ENCODE results near the gene MAL. TPM values are rescaled to one million over a fixed set of nuclear protein-coding genes. Genes with fewer than 3 reads are reported as not detected.
A peak's percentile ranks its signal among the peaks of the same experiment; 100 is the strongest.
"Not testable (repeated sequence)": the region's sequence is repeated elsewhere in the genome, so short reads cannot be mapped to it uniquely, and the experiment has no call there.

Gene MAL
- total RNA-seq, 2 donors from 2014 or later: 47.2 to 65.9 TPM

DNA sequence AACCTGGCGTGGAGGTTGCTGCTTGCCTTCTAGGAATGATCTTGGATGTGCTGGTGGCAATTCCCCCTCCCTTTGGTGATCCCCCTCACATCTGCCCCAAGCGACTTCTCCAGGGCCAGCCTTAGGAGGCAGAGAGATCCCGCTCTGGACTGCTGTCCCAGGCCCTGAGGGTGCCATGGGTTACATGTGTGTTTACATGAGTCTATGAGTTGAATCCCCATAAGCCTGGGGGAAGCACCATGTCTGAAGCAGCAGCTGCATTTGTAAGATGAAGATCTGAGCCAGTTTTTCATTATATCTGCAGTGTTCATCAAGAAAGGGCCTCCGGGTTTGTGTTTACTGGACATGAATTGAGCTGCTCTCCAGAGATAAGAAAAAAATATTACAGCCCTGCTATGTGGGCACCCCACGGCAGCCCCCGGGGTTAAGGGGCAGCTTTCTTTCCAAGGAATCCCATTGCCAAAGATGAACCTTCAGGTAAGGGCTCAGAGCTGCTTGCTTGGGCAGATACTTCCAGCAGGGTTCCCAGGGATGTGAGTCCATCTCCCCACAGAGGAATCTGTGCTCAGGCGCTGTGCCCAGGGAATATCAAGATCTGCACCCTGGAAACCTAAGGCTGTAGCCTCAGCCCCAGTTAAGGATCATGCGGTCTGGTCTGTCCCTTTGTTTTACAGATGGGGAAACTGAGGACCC is 50.1 kb downstream of the MAL start:
- Mint-ChIP-seq H3K4me3 (peak overlapping the region; percentile 83), H3K27ac (peak overlapping the region; percentile 88), H3K9me3 (no peaks in the 10 kb centered on the region), H3K36me3 (ENCODE audit: low read depth) (no peaks in the 10 kb centered on the region), H3K27me3 (no peaks in the 10 kb centered on the region), H3K4me1 (peaks cover 16% of the 10 kb centered on the region)
- ATAC-seq (replicated peaks): no peak

DNA sequence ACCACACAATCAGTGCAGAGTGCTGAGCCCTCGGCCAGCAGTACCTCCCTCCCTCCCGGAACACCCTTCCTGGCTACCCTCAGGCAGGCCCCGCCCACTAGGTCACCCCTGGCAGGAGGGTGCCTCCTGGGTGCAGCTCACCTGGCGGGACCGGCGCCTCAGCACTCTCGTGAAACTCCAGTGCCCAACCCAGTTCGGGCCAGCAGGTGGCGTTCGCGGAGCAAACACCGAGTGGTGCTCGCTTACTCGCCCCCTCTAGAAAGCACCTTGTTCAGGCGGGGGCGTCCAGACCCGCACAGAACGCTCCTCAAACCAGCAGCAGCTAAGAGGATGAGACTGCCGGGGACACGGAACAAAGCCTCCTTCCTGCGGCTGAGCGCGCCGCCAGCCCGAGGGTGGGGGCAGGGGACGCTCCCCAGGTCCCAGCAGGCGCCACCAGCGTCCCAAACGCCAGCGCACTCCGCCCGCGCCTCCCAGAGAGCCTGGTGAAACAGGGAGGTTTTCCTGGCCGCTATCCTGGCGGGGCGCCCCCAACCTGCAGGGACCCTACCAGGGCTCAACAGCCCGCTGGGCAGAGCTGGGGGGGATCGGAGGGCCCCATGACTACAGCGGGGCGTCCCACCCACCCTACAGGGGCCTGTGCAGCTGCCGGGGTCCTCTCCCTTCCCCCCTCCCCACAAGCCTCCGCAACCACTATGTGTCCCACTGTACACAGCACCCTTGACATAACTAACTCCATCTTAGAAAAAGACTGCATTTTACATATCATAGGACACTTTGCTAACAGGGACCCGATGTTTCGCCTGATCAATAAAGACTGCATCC is 51.4 kb downstream of the MAL start:
- peak; percentile 74 for ATAC-seq (replicated peaks)
- Mint-ChIP-seq H3K9me3 (no peaks in the 10 kb centered on the region), H3K4me1 (peaks cover 16% of the 10 kb centered on the region), H3K4me3 (peak overlapping the region; percentile 83), H3K27ac (peak overlapping the region; percentile 88), H3K27me3 (no peaks in the 10 kb centered on the region), H3K36me3 (ENCODE audit: low read depth) (no peaks in the 10 kb centered on the region)

DNA sequence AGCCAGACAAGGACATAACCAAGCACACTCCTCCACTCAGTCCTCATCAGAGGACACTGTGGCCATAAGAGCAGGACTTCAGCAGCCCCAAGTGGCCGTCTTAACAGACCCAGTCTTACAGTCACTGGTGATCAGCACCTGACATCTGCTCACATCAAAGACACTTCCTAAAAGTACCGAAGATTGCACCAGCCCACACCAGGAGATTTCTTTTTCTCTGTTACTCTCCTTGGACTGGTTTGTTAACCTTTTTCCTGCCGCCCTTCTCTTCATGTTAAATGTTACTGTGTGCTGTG is 52.0 kb downstream of the MAL start:
- no peaks in the 10 kb centered on the region for H3K27me3 Mint-ChIP-seq
- no peaks in the 10 kb centered on the region for H3K36me3 Mint-ChIP-seq (ENCODE audit: low read depth)
- peak overlapping the region; percentile 12 for H3K27ac Mint-ChIP-seq
- peak overlapping the region; percentile 83 for H3K4me3 Mint-ChIP-seq
- peaks cover 16% of the 10 kb centered on the region for H3K4me1 Mint-ChIP-seq
- no peak for ATAC-seq (replicated peaks)
- H3K9me3 Mint-ChIP-seq: no peaks in the 10 kb centered on the region

DNA sequence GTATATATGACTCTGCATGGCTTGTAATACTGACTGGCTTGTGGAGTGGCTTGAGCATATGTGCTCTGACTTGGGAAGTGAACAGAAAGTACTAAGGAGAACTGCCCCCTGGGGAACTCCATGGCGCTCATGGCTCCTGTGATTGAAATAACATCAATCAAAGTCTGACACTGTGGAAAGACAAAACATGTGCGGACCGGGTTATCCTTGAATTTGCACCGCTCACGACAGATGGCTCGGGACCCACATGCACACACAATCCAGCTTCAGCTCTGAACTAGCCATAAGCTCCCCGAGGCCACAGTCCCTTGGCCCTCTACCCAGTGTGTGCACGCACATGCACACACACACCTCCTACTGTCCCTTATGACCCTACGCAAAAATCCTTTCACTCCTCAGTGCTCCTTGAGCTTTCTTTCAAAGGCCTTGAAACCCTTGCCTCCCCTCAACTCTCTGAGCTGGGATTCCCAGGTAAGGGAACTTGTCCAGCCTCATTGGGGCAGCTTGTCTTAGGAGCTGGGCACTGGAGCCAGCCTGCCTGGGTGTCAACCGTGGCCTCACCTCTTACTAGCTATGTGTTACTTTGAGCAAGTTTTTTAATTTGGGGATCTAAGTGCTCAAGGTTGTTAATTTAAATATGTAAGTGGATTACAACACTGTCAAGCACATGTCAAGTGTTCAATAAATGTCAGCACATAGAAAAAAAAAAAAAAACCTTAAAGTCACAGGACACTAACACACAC is 52.5 kb downstream of the MAL start:
- H3K4me1 Mint-ChIP-seq: peaks cover 16% of the 10 kb centered on the region
- H3K36me3 Mint-ChIP-seq (ENCODE audit: low read depth): no peaks in the 10 kb centered on the region
- no peak overlapping the region for H3K27ac Mint-ChIP-seq
- peak overlapping the region; percentile 83 for H3K4me3 Mint-ChIP-seq
- no peaks in the 10 kb centered on the region for H3K9me3 Mint-ChIP-seq
- ATAC-seq (replicated peaks): no peak
- no peaks in the 10 kb centered on the region for H3K27me3 Mint-ChIP-seq

DNA sequence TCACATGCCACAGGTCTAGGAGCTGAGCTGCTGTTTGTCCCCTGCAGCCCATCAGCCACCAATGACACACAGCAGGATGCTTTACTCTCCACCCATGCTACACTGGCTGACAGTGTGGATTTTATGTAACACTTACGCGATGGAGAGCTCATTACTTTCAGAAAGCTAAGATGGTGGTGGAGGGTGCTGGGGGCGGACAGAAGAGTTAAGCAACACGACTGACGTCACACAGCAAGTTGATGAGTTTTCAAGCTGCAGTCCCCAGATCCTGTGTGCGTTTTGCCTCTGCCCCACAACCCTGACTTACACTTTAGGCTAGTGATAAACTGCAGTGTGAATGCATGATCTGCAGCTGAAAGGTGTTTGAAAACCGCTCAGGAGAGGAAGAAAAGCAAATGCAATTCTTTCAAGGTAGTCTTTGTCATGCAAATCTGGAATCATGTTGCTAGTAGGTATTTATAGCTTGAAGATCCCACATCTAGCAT is 53.7 kb downstream of the MAL start:
- Mint-ChIP-seq H3K9me3 (no peaks in the 10 kb centered on the region), H3K36me3 (ENCODE audit: low read depth) (no peaks in the 10 kb centered on the region), H3K4me1 (peaks cover 16% of the 10 kb centered on the region), H3K4me3 (no peak overlapping the region), H3K27me3 (no peaks in the 10 kb centered on the region), H3K27ac (no peak overlapping the region)
- ATAC-seq (replicated peaks): no peak

DNA sequence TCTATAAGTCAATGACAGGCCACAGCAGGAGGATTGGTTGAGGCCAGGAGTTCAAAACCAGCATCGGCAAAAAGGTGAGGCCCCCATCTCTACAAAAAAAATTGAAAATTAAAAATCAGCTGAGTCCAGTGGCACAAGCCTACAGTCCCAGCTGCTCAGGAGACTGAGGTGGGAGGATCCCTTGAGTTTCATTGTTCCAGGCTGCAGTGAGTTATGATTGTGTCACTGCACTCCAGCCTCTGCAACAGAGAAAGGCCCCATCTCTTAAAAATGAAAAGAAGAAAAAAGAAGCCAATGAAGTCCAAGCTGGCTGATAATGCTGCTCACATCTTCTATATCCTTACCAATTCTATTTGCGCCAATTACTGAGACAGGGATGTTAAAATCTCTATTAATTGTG is 57.0 kb downstream of the MAL start:
- no peaks in the 10 kb centered on the region for H3K27me3 Mint-ChIP-seq
- no peak for ATAC-seq (replicated peaks)
- no peak overlapping the region for H3K27ac Mint-ChIP-seq
- no peaks in the 10 kb centered on the region for H3K4me1 Mint-ChIP-seq
- peaks cover 26% of the 10 kb centered on the region for H3K36me3 Mint-ChIP-seq (ENCODE audit: low read depth)
- H3K4me3 Mint-ChIP-seq: no peak overlapping the region
- H3K9me3 Mint-ChIP-seq: no peaks in the 10 kb centered on the region

DNA sequence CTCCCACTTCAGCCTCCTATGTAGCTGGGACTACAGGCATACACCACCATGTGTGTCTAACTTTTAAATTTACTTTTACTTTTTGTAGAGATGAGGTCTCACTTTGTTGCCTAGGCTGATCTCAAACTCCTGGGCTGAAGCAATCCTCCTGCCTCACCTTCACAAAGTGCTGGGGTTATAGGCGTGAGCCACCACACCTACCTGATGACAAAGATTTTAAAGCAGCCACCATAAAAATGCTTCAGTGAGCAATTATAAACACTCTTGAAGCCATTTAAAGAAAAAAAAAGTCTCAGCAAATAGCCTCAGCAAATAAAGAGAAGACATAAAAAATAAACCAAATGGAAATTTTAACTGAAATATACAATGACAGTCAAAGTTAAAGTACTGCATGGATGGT is 60.5 kb downstream of the MAL start:
- Mint-ChIP-seq H3K27ac (no peak overlapping the region), H3K4me3 (no peak overlapping the region), H3K4me1 (no peaks in the 10 kb centered on the region), H3K36me3 (ENCODE audit: low read depth) (peaks cover 60% of the 10 kb centered on the region), H3K27me3 (no peaks in the 10 kb centered on the region), H3K9me3 (no peaks in the 10 kb centered on the region)
- ATAC-seq (replicated peaks): no peak

DNA sequence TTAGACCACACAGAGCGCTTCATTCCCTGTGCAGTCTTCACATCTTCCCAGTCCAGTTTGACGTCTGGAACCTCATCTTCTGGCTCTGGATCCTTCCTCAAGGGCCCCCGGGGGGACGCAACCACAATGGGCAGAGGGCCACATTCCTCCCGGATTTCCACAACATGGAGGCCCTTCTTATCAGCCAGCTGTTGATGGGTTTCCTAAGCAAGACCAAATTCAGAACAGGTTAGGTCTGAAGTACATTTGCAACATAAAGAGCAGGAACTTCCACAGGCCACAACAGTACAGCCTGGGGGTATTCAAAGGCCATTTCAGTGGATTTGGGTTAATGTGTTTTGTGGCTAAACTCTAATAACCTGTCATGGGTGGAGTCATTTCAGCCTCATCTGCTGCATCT is 61.9 kb downstream of the MAL start:
- H3K36me3 Mint-ChIP-seq (ENCODE audit: low read depth): peaks cover 73% of the 10 kb centered on the region
- H3K27me3 Mint-ChIP-seq: no peaks in the 10 kb centered on the region
- no peaks in the 10 kb centered on the region for H3K9me3 Mint-ChIP-seq
- ATAC-seq (replicated peaks): no peak
- H3K4me3 Mint-ChIP-seq: no peak overlapping the region
- H3K4me1 Mint-ChIP-seq: no peaks in the 10 kb centered on the region
- no peak overlapping the region for H3K27ac Mint-ChIP-seq

DNA sequence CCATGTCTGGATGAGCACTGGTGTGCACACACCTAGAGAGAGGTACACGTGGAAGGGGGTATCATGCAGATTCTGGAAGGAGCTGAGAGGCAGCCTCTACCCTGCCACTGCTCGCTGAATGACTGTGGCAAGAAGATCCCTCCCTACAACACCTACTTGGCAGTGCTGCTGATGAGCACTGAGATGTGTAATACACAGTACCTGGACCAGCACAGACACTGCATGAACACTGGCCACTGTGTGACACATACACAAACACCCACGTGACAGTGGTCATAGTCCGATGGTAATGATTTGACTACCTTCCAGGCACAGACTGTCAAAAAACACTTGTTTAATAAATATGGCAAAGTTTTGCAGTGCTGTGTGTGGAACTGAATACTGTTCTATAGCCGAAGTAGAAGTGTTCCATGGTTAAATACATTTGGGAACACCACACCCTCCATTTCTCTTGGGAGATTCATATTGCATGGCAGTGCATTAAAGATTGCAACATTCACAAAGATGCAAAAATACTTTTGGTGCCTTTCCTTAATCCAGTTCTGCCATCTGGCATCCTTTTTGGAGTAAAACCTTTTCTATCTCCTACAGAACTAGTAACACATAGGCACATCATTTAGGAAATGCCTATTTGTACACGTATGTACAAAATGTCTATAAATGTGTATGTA is 66.5 kb downstream of the MAL start:
- Mint-ChIP-seq H3K27me3 (no peaks in the 10 kb centered on the region), H3K9me3 (no peaks in the 10 kb centered on the region)
- ATAC-seq (replicated peaks): peak; percentile 39

DNA sequence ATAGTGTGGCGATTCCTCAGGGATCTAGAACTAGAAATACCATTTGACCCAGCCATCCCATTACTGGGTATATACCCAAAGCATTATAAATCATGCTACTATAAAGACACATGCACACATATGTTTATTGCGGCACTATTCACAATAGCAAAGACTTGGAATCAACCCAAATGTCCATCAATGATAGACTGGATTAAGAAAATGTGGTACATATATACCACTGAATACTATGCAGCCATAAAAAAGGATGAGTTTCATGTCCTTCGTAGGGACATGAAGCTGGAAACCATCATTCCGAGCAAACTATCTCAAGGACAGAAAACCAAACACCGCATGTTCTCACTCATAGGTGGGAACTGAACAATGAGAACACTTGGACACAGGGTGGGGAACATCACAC is 72.8 kb downstream of the MAL start:
- H3K27me3 Mint-ChIP-seq; ATAC-seq (replicated peaks); H3K9me3 Mint-ChIP-seq; H3K4me3 Mint-ChIP-seq; H3K27ac Mint-ChIP-seq: not testable (repeated sequence)
- H3K4me1 Mint-ChIP-seq: peaks cover 26% of the 10 kb centered on the region
- peaks cover 97% of the 10 kb centered on the region for H3K36me3 Mint-ChIP-seq (ENCODE audit: low read depth)

More for the DNA sequence above, 66.5 kb downstream of the MAL start:
- Mint-ChIP-seq H3K36me3 (ENCODE audit: low read depth) (peaks cover 97% of the 10 kb centered on the region), H3K27ac (no peak overlapping the region), H3K4me1 (peaks cover 25% of the 10 kb centered on the region), H3K4me3 (no peak overlapping the region)

DNA sequence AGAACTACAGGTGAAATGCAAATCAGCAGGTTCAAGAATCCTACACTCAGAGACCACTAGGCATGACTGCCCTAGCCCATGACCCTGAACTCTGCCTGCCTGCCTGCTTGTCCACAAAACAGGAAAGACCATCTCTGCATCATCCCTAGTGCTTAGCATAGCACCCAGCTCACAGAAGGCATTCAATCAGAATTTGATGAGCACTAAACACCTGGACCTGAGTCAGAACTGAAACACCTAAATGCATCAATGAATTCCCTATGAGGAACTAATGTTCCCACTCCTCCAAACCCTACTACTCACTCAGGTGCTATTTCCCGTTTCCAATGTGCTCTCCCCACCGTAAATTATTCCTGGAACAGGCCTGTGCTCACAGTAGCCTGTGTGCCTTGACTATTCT is 74.4 kb downstream of the MAL start:
- H3K27ac Mint-ChIP-seq: no peak overlapping the region
- no peak for ATAC-seq (replicated peaks)
- no peak overlapping the region for H3K4me3 Mint-ChIP-seq
- H3K36me3 Mint-ChIP-seq (ENCODE audit: low read depth): peaks cover 93% of the 10 kb centered on the region
- H3K27me3 Mint-ChIP-seq: no peaks in the 10 kb centered on the region
- no peaks in the 10 kb centered on the region for H3K9me3 Mint-ChIP-seq
- H3K4me1 Mint-ChIP-seq: peaks cover 17% of the 10 kb centered on the region

Other genes with a start within 250 kb of the MAL start
- not detected for gene TEKT4, start 154.3 kb upstream of the MAL start, total RNA-seq
- gene MRPS5, start 96.1 kb downstream of the MAL start, total RNA-seq: 10 to 100 TPM; 76.0 to 93.9 TPM
- 10 to 100 TPM in 1 of 2 donors, 1 to 10 TPM in 1; 6.3 to 13.8 TPM for gene ZNF514, start 134.1 kb downstream of the MAL start, total RNA-seq
- 1 to 10 TPM; 3.8 to 4.4 TPM for gene ZNF2, start 140.1 kb downstream of the MAL start, total RNA-seq
- gene ZNF892, start 181.8 kb downstream of the MAL start, total RNA-seq: 1 to 10 TPM; 2.9 to 3.5 TPM
- gene PROM2, start 248.7 kb downstream of the MAL start, total RNA-seq: under 1 TPM; 0.90 to 0.91 TPM